NB4 (cell line): ENCODE measurements around the gene PDCD11.

Experiments used
- MAX ChIP-seq: IDR thresholded peaks from 2 replicates; pipeline ENCODE4 v1.6.1; 2011; ENCODE audit warnings: low read depth, low read length
- MYC ChIP-seq: IDR thresholded peaks from 2 replicates; pipeline ENCODE4 v1.6.1; 2011; ENCODE audit warnings: low read depth, low read length
- POLR2A ChIP-seq: IDR thresholded peaks from 2 replicates; pipeline ENCODE4 v1.6.1; 2011; ENCODE audit warnings: mild to moderate bottlenecking; ENCODE audit not compliant: insufficient read length; ENCODE audit errors: extremely low read depth
- TF ChIP-seq, protein P1 (sequence below): IDR thresholded peaks from one replicate; pipeline ENCODE4 v1.5.1; 2012; ENCODE audit warnings: low read depth, low read length

DNA sequence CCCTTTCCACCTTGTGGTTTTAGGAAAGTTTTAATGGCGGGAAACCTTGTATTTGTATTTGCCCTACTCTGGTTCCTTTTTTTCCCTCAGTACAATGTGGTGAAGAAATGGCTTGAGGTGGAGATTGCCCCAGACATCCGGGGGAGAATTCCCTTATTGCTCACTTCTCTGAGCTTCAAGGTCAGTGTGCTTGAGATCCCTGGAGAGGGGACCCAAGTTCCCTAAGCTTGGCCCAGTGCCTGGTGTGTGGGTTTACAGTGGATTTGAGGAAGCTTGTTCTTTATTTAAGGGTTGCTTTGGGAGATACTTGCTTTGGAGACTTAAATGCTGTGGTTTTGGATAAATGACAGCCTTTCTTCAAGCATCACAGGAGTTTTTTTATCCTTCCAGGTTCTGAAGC lies 37.4 kb downstream of the PDCD11 start:
- TF ChIP-seq, protein P1, sequence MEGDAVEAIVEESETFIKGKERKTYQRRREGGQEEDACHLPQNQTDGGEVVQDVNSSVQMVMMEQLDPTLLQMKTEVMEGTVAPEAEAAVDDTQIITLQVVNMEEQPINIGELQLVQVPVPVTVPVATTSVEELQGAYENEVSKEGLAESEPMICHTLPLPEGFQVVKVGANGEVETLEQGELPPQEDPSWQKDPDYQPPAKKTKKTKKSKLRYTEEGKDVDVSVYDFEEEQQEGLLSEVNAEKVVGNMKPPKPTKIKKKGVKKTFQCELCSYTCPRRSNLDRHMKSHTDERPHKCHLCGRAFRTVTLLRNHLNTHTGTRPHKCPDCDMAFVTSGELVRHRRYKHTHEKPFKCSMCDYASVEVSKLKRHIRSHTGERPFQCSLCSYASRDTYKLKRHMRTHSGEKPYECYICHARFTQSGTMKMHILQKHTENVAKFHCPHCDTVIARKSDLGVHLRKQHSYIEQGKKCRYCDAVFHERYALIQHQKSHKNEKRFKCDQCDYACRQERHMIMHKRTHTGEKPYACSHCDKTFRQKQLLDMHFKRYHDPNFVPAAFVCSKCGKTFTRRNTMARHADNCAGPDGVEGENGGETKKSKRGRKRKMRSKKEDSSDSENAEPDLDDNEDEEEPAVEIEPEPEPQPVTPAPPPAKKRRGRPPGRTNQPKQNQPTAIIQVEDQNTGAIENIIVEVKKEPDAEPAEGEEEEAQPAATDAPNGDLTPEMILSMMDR = no peak
- no peak for TF ChIP-seq MYC
- TF ChIP-seq MAX = no peak
- no peak for TF ChIP-seq POLR2A
